Measurements from ENCODE around the gene ERG28.
"Not testable (repeated sequence)": the region's sequence is repeated elsewhere in the genome, so short reads cannot be mapped to it uniquely, and the experiment has no call there.

ERG28 gene

GRCh38 chr14:75607842-75608640, 52.6 kb downstream of the ERG28 start:
- no peak overlapping the region for H3K4me3 ChIP-seq (ENCODE audit: low read length)
- DNase-seq (ENCODE audit: low read depth): no peak
- TF ChIP-seq, protein P1, sequence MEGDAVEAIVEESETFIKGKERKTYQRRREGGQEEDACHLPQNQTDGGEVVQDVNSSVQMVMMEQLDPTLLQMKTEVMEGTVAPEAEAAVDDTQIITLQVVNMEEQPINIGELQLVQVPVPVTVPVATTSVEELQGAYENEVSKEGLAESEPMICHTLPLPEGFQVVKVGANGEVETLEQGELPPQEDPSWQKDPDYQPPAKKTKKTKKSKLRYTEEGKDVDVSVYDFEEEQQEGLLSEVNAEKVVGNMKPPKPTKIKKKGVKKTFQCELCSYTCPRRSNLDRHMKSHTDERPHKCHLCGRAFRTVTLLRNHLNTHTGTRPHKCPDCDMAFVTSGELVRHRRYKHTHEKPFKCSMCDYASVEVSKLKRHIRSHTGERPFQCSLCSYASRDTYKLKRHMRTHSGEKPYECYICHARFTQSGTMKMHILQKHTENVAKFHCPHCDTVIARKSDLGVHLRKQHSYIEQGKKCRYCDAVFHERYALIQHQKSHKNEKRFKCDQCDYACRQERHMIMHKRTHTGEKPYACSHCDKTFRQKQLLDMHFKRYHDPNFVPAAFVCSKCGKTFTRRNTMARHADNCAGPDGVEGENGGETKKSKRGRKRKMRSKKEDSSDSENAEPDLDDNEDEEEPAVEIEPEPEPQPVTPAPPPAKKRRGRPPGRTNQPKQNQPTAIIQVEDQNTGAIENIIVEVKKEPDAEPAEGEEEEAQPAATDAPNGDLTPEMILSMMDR (IDR thresholded peaks at IDR 0.05; ENCODE audit: insufficient read depth, low read depth, low read length, missing control alignments): no peak

- H3K4me3 ChIP-seq (ENCODE audit: low read length): no peak overlapping the region
- DNase-seq (ENCODE audit: low read depth): no peak
- TF ChIP-seq, protein P1 (IDR thresholded peaks at IDR 0.05; ENCODE audit: insufficient read depth, low read depth, low read length, missing control alignments): no peak
Measured at GRCh38 chr14:75607044-75607443, 53.6 kb downstream of the ERG28 start.

- TF ChIP-seq, protein P1 (IDR thresholded peaks at IDR 0.05; ENCODE audit: insufficient read depth, low read depth, low read length, missing control alignments): no peak
- H3K4me3 ChIP-seq (ENCODE audit: low read length): no peak overlapping the region
Measured at GRCh38 chr14:75605916-75606315, 54.8 kb downstream of the ERG28 start.

GRCh38 chr14:75604979-75605851, 55.5 kb downstream of the ERG28 start:
- DNase-seq (ENCODE audit: low read depth): peak; percentile 6
- TF ChIP-seq, protein P1 (IDR thresholded peaks at IDR 0.05; ENCODE audit: insufficient read depth, low read depth, low read length, missing control alignments): no peak
- no peak overlapping the region for H3K4me3 ChIP-seq (ENCODE audit: low read length)

More at GRCh38 chr14:75605916-75606315, 54.8 kb downstream of the ERG28 start:
- no peak for DNase-seq (ENCODE audit: low read depth)

DNA sequence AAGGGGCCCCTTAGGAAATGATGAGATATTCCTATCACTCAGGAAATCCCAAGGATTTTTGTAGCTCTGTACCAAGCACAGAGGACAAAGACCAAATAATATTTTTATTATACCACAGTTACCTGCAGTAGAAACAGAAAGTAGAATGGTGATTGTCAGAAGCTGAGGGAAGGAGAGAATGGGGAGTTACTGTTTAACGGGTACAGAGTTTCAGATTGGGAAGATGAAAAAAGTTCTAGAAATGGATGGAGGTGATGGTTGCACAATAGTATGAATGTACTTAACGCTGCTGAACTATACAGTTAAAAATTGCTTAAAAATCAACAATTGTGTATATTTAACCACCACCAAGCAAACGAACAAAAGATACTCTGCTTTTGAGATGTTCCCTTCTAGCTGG, 58.2 kb downstream of the ERG28 start:
- no peak overlapping the region for H3K4me3 ChIP-seq (ENCODE audit: low read length)
- TF ChIP-seq, protein P1 (IDR thresholded peaks at IDR 0.05; ENCODE audit: insufficient read depth, low read depth, low read length, missing control alignments): no peak

GRCh38 chr14:75601061-75601460, 59.6 kb downstream of the ERG28 start:
- not testable (repeated sequence) for H3K4me3 ChIP-seq (ENCODE audit: low read length)
- DNase-seq (ENCODE audit: low read depth): peak; percentile 16

More for the DNA sequence above, 58.2 kb downstream of the ERG28 start:
- DNase-seq (ENCODE audit: low read depth): no peak

DNA sequence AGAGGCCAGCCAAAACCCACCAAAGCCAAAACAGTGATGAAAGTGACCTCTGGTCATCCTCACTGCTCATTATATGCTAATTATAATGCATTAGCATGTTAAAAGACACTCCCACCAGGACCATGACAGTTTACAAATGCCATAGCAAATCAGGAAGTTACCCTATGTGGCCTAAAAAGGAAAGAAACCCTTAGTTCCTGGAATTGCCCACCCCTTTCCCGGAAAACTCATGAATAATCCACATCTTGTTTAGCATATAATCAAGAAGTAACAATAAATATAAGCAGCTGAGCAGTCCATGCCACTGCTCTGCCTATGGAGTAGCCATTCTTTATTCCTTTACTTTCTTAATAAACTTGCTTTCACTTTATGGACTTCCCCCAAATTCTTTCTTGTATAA, 60.6 kb downstream of the ERG28 start:
- H3K4me3 ChIP-seq (ENCODE audit: low read length); DNase-seq (ENCODE audit: low read depth): not testable (repeated sequence)
